Cardiac fibroblast (primary cell): Measurements from ENCODE around the gene C20orf202.
A peak's percentile ranks its signal among the peaks of the same experiment; 100 is the strongest.
"Not testable (repeated sequence)": the region's sequence is repeated elsewhere in the genome, so short reads cannot be mapped to it uniquely, and the experiment has no call there.

Source experiments
- DNase-seq, 2 donors: peaks; one replicate each; pipeline versions ENCODE4 v3.0.0 to v3.0.0-alpha.2; 2010; ENCODE audit warnings: low read depth in 2 of 2
- H3K4me3 ChIP-seq, 2 donors: replicated peaks in 1 of 2; 1 replicate in 1 of 2; 2 replicates in 1 of 2; pipeline ENCODE4 v1.5.1; 2011; ENCODE audit warnings: low read depth in 2 of 2, low read length in 2 of 2, mild to moderate bottlenecking in 2 of 2, moderate library complexity in 1 of 2
- CTCF ChIP-seq: IDR thresholded peaks from one replicate; pipeline ENCODE4 v1.5.1; 2011; ENCODE audit warnings: low read depth, mild to moderate bottlenecking, low read length, inconsistent platforms

Gene C20orf202

GRCh38 chr20:1242099-1242498 is 38.8 kb downstream of the C20orf202 start:
- no peak overlapping the region for H3K4me3 ChIP-seq
- DNase-seq: no peak
- no peak for TF ChIP-seq CTCF

- no peak for TF ChIP-seq CTCF
- no peak overlapping the region for H3K4me3 ChIP-seq
- peak; percentile 62 to 92 for DNase-seq
These were observed 39.3 kb downstream of the C20orf202 start for GRCh38 chr20:1242530-1242929.

- DNase-seq: no peak
- no peak for TF ChIP-seq CTCF
- H3K4me3 ChIP-seq: no peak overlapping the region
These were observed 42.3 kb downstream of the C20orf202 start for GRCh38 chr20:1245578-1245977.

- H3K4me3 ChIP-seq: no peak overlapping the region
- DNase-seq: no peak
- no peak for TF ChIP-seq CTCF
These were observed 44.4 kb downstream of the C20orf202 start for GRCh38 chr20:1247689-1248088.

GRCh38 chr20:1250282-1250681 is 47.0 kb downstream of the C20orf202 start:
- DNase-seq, H3K4me3 ChIP-seq: not testable (repeated sequence)

GRCh38 chr20:1252416-1252815 is 49.2 kb downstream of the C20orf202 start:
- no peak for TF ChIP-seq CTCF
- H3K4me3 ChIP-seq: no peak overlapping the region
- no peak for DNase-seq

- DNase-seq: no peak
- TF ChIP-seq CTCF: no peak
These were observed 51.0 kb downstream of the C20orf202 start for GRCh38 chr20:1254254-1254653.

More at GRCh38 chr20:1254254-1254653, 51.0 kb downstream of the C20orf202 start:
- H3K4me3 ChIP-seq: no peak overlapping the region
